Vagina (tissue), 2 donors: ENCODE data around the gene FABP7.

Experiments used
- POLR2A ChIP-seq, 2 donors: fragments of 450-650 bp; IDR thresholded peaks; one replicate each; pipeline ENCODE4 v1.6.1; 2017; ENCODE audit warnings: antibody characterized with exemption in 2 of 2, mild to moderate bottlenecking in 2 of 2, moderate library complexity in 2 of 2
- TF ChIP-seq, protein P1 (sequence below), 3 experiments: fragments of 450-650 bp in 2 of 3; fragments of 200-600 bp in 1 of 3; sonication (generic) in 1 of 3; IDR thresholded peaks; one replicate each; pipeline ENCODE4 v1.5.1; 2017 to 2019; ENCODE audit warnings: antibody characterized with exemption in 3 of 3, mild to moderate bottlenecking in 2 of 3, moderate library complexity in 2 of 3

- TF ChIP-seq, protein P1, sequence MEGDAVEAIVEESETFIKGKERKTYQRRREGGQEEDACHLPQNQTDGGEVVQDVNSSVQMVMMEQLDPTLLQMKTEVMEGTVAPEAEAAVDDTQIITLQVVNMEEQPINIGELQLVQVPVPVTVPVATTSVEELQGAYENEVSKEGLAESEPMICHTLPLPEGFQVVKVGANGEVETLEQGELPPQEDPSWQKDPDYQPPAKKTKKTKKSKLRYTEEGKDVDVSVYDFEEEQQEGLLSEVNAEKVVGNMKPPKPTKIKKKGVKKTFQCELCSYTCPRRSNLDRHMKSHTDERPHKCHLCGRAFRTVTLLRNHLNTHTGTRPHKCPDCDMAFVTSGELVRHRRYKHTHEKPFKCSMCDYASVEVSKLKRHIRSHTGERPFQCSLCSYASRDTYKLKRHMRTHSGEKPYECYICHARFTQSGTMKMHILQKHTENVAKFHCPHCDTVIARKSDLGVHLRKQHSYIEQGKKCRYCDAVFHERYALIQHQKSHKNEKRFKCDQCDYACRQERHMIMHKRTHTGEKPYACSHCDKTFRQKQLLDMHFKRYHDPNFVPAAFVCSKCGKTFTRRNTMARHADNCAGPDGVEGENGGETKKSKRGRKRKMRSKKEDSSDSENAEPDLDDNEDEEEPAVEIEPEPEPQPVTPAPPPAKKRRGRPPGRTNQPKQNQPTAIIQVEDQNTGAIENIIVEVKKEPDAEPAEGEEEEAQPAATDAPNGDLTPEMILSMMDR (IDR thresholded peaks at IDR 0.05), result no peak
- TF ChIP-seq POLR2A (IDR thresholded peaks at IDR 0.05), result no peak
Measured at GRCh38 chr6:122749451-122750050, 30.0 kb upstream of the FABP7 start.
